Endodermal cell (in vitro differentiated cells): ENCODE results near the gene PHF21B. TPM values are rescaled to one million over a fixed set of nuclear protein-coding genes. Genes with fewer than 3 reads are reported as not detected.

Experiments used
- DNase-seq: peaks from one replicate; pipeline ENCODE4 v3.0.0-alpha.2; 2017
- H3K27ac ChIP-seq: 2 replicates; pipeline ENCODE4 v1.5.1; 2013; ENCODE audit warnings: mild to moderate bottlenecking, low read depth, low read length, moderate library complexity
- H3K27me3 ChIP-seq: 2 replicates; pipeline ENCODE4 v1.6.1; 2013; ENCODE audit warnings: mild to moderate bottlenecking, low read length, moderate library complexity; ENCODE audit not compliant: insufficient read depth, control insufficient read depth, poor library complexity, severe bottlenecking
- H3K36me3 ChIP-seq: 2 replicates; pipeline ENCODE4 v1.7.0; 2013; ENCODE audit warnings: mild to moderate bottlenecking, low read length, moderate library complexity; ENCODE audit not compliant: control insufficient read depth, insufficient read depth
- H3K4me1 ChIP-seq: one replicate; pipeline ENCODE4 v1.7.0; 2013; ENCODE audit warnings: low read length; ENCODE audit not compliant: control insufficient read depth, insufficient read depth
- H3K4me3 ChIP-seq: 2 replicates; pipeline ENCODE4 v1.5.1; 2013; ENCODE audit warnings: mild to moderate bottlenecking, low read length, moderate library complexity
- H3K9ac ChIP-seq: 2 replicates; pipeline ENCODE4 v1.6.1; 2013; ENCODE audit warnings: mild to moderate bottlenecking, low read length, moderate library complexity; ENCODE audit not compliant: poor library complexity, severe bottlenecking; ENCODE audit errors: extremely low read depth
- H3K9me3 ChIP-seq: 2 replicates; pipeline ENCODE4 v1.6.1; 2013; ENCODE audit warnings: mild to moderate bottlenecking, low read length, moderate library complexity; ENCODE audit not compliant: control insufficient read depth
- H3K27ac Mint-ChIP-seq: 2 replicates; pipeline ENCODE4 v1.8.0; 2020; ENCODE audit warnings: mixed read lengths
- H3K27me3 Mint-ChIP-seq: 2 replicates; pipeline ENCODE4 v1.8.0; 2021; ENCODE audit warnings: mild to moderate bottlenecking, mixed read lengths; ENCODE audit not compliant: insufficient read depth
- H3K36me3 Mint-ChIP-seq: 2 replicates; pipeline ENCODE4 v1.8.0; 2020; ENCODE audit warnings: low read depth, mixed read lengths
- H3K4me1 Mint-ChIP-seq: 2 replicates; pipeline ENCODE4 v1.8.0; 2020; ENCODE audit warnings: mixed read lengths
- H3K4me3 Mint-ChIP-seq: 2 replicates; pipeline ENCODE4 v1.8.0; 2020; ENCODE audit warnings: mild to moderate bottlenecking, moderate library complexity, mixed read lengths
- H3K9me3 Mint-ChIP-seq: 2 replicates; pipeline ENCODE4 v1.8.0; 2020; ENCODE audit warnings: mild to moderate bottlenecking, mixed read lengths
- CTCF ChIP-seq: fragments of 200-600 bp; sonication (generic); conservative IDR thresholded peaks from 2 replicates; pipeline ENCODE4 v1.5.0; 2021; ENCODE audit warnings: antibody characterized with exemption, mild to moderate bottlenecking
- WGBS, 2 experiments: methylation state at CpG; one replicate each; pipeline versions ENCODE4 v1.1.5 to v1.1.7; 2013; ENCODE audit warnings: missing lambda C conversion rate in 2 of 2, mixed read lengths in 1 of 2; ENCODE audit not compliant: insufficient coverage in 1 of 2, insufficient read length in 1 of 2; 5-methylcytosine and 5-hydroxymethylcytosine counted together
- long read RNA-seq, 4 experiments: library from polyadenylated mRNA in 2 of 4; library from RNA in 1 of 4; library from capped mRNA in 1 of 4; stranded (forward) in 3 of 4; unstranded in 1 of 4; transcript quantifications; one replicate each; pipeline ENCODE4 v2.0.0, GENCODE V29; 2020 to 2021; ENCODE audit warnings: inconsistent platforms in 1 of 4
- polyA plus RNA-seq, 2 experiments: library from polyadenylated mRNA; stranded (reverse); fragments of 50-300 nt; gene quantifications; one replicate each; pipeline ENCODE4 v1.2.3, GENCODE V29; 2013
- total RNA-seq, 2 donors: library from RNA; stranded (reverse); fragmentation: NEBNext Ultra II Directional in 1 of 2; extraction: Animal tissue kit (Norgen Biotek cat#: 25700) in 1 of 2; gene quantifications; 2 replicates in 1 of 2; 3 replicates in 1 of 2; pipeline ENCODE4 v1.2.1, GENCODE V29; 2021

The PHF21B gene
- total RNA-seq: 10 to 100 TPM; 57.5 to 69.2 TPM
- polyA plus RNA-seq (2013, experiment 1 of 2): 45.2 TPM
- polyA plus RNA-seq (2013, experiment 2 of 2): 35.4 TPM
- long read RNA-seq, experiment 1, partial matches to known transcripts: 0 of 5 reads
- long read RNA-seq, experiment 1, other reads (novel, unspliced or antisense): 5 of 5 reads
- long read RNA-seq, experiment 2, partial matches to known transcripts: 10 of 70 reads
- long read RNA-seq, experiment 2, other reads (novel, unspliced or antisense): 58 of 70 reads
- long read RNA-seq, experiment 3, partial matches to known transcripts: 3 of 12 reads
- long read RNA-seq, experiment 3, other reads (novel, unspliced or antisense): 9 of 12 reads
- long read RNA-seq, experiment 4, partial matches to known transcripts: 0 of 2 reads
- long read RNA-seq, experiment 4, other reads (novel, unspliced or antisense): 2 of 2 reads

DNA sequence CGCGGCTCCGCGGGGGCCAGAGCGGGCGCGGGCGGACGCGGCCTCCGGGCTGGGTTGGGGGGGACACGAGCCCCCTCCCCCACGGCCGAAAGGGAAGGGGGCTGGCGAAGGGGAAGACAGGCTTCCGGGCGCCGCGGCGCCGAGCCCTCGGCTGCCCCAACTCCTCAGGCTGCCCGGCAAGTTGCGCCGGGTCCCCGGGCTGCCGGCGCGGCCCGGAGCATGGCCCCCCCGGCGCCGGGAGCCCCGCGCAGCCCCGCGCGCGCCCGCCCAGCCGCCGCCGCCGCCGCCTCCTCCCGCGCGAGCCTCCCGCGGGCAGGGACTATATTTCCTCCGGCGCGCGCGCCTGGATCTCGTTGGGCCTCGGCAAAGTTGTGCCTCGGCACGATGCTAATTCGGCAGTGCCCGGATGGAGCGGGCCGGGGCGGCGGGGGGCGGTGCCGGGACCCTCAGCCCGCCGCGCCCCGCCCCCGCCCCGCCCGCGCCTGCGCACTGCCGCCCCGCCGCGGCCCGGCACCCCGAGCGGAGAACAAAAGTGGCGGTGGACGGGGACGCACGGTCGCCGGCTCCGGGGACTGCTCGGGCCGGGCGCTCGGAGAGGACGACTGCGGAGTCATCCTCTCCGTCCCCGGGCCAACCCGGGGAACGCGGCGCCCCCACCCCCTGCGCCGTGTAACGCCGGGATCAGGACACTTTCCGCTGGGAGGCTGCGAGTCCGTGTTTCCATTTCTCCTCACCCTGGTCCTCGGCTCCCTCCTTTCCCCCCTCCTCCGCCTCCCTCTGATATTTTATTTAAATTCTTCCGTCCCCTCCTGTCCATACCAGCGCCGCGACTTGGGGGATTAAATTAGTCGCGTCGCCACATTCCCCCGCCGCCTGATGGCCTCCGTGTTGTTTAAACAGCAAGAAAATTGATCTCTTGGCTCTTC lies at the start of gene PHF21B:
TSS of gene PHF21B (minus strand) at position 400 of the 926 bp plus-strand sequence. CDS start 456 bp downstream, outside the sequence.
- peak within 1 kb of the TSS; percentile 74 for H3K4me3 Mint-ChIP-seq

GRCh38 chr22:45059296-45059695 lies 49.5 kb upstream of the PHF21B start:
- Histone ChIP-seq H3K27ac (no peak overlapping the region), H3K36me3 (no peaks in the 10 kb centered on the region), H3K9me3 (no peaks in the 10 kb centered on the region), H3K4me3 (no peak overlapping the region), H3K27me3 (no peaks in the 10 kb centered on the region), H3K9ac (no peak overlapping the region), H3K4me1 (no peaks in the 10 kb centered on the region)
- 94 to 100% methylated on average over 2 to 5 of the region's 5 CpGs for WGBS, 2 experiments
- no peak for DNase-seq
- Mint-ChIP-seq H3K4me1 (peaks cover 14% of the 10 kb centered on the region), H3K9me3 (no peaks in the 10 kb centered on the region), H3K27me3 (peaks cover 4% of the 10 kb centered on the region), H3K27ac (no peak overlapping the region), H3K4me3 (no peak overlapping the region), H3K36me3 (no peaks in the 10 kb centered on the region)
- no peak for TF ChIP-seq CTCF

More for the DNA sequence above, at the start of gene PHF21B:
- Mint-ChIP-seq H3K36me3 (peaks cover 4% of the 10 kb centered on the region), H3K27me3 (peaks cover 3% of the 10 kb centered on the region), H3K9me3 (no peaks in the 10 kb centered on the region), H3K27ac (peak within 1 kb of the TSS; percentile 94), H3K4me1 (peaks cover 43% of the 10 kb centered on the region)
- Histone ChIP-seq H3K27me3 (no peaks in the 10 kb centered on the region), H3K27ac (peak within 1 kb of the TSS; percentile 95), H3K9ac (peak within 1 kb of the TSS; percentile 83), H3K4me1 (peaks cover 3% of the 10 kb centered on the region), H3K9me3 (no peaks in the 10 kb centered on the region), H3K36me3 (peaks cover under 1% of the 10 kb centered on the region), H3K4me3 (peak within 1 kb of the TSS; percentile 90)
- 0% methylated on average over 13 to 121 of the region's 121 CpGs for WGBS, 2 experiments
- DNase-seq: peak; percentile 94
- peak; percentile 17 for TF ChIP-seq CTCF

- Histone ChIP-seq H3K9me3 (no peaks in the 10 kb centered on the region), H3K27ac (no peak overlapping the region), H3K27me3 (no peaks in the 10 kb centered on the region), H3K9ac (no peak overlapping the region), H3K36me3 (no peaks in the 10 kb centered on the region), H3K4me1 (peaks cover 4% of the 10 kb centered on the region), H3K4me3 (no peak overlapping the region)
- Mint-ChIP-seq H3K27me3 (peaks cover 4% of the 10 kb centered on the region), H3K4me1 (peaks cover 21% of the 10 kb centered on the region), H3K36me3 (no peaks in the 10 kb centered on the region), H3K27ac (no peak overlapping the region), H3K9me3 (no peaks in the 10 kb centered on the region), H3K4me3 (no peak overlapping the region)
- 94 to 100% methylated on average over 1 to 2 of the region's 2 CpGs for WGBS, 2 experiments
- no peak for TF ChIP-seq CTCF
- DNase-seq: no peak
Observed at GRCh38 chr22:45058622-45058912, 48.8 kb upstream of the PHF21B start.
